ENCODE measurements around the gene SLAIN2.

GRCh38 chr4:48295116-48295515, 46.2 kb upstream of the SLAIN2 start:
- TF ChIP-seq, protein P1, sequence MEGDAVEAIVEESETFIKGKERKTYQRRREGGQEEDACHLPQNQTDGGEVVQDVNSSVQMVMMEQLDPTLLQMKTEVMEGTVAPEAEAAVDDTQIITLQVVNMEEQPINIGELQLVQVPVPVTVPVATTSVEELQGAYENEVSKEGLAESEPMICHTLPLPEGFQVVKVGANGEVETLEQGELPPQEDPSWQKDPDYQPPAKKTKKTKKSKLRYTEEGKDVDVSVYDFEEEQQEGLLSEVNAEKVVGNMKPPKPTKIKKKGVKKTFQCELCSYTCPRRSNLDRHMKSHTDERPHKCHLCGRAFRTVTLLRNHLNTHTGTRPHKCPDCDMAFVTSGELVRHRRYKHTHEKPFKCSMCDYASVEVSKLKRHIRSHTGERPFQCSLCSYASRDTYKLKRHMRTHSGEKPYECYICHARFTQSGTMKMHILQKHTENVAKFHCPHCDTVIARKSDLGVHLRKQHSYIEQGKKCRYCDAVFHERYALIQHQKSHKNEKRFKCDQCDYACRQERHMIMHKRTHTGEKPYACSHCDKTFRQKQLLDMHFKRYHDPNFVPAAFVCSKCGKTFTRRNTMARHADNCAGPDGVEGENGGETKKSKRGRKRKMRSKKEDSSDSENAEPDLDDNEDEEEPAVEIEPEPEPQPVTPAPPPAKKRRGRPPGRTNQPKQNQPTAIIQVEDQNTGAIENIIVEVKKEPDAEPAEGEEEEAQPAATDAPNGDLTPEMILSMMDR (IDR thresholded peaks at IDR 0.05), result no peak
- TF ChIP-seq EP300 (IDR thresholded peaks at IDR 0.05; ENCODE audit: low read depth) (no peak), POLR2A (IDR thresholded peaks at IDR 0.05) (no peak), POLR2AphosphoS5 (IDR thresholded peaks at IDR 0.05) (no peak)

Measured in transverse colon (tissue), 4 donors.